ENCODE data around the gene BAIAP2L1. TPM values are rescaled to one million over a fixed set of nuclear protein-coding genes. Genes with fewer than 3 reads are reported as not detected.
A peak's percentile ranks its signal among the peaks of the same experiment; 100 is the strongest.

Gene BAIAP2L1
- total and polyA plus RNA-seq, 9 of the 15 experiments (the other 6 are each of a cell fraction or from before 2014, with no cell fraction given), result 4.2 to 29.8 (median 15.5) TPM

DNA sequence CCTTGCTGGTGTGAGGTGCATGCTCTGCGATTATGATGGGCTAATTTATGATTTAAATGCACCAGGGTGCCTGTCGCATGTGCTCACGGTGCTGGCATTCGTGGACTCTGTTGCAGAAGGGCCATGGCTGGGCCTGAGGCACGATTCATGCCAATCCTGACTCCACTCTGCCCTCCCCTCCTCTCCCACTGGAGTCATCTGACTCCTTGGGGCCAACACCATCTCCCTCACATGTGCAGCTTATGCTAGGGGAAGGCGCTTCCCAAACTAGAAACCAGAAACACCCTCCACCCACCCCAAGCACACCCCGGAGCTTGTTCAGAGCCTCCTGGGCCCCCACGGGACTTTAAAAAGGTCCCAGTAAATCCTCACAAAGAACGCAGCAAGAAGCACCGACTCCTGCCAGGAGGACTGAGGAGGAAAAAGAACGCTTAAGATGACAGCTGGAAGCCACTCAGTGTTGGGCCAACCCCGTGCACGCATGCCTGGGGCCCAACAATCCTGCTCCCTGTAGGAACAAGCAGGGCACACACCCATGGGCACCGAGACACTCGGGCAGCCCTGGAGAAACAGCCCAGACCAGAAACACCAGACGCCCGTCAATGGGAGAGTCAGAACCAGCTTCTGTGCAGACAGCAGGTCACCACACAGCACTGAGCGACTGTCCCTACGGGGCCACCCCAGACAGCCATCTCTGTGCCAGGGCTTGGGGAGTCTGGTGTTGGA lies 105.3 kb downstream of the BAIAP2L1 start:
- H3K79me2 ChIP-seq (ENCODE audit: control insufficient read depth, insufficient read depth, low read length), result no peaks in the 10 kb centered on the region
- H2AFZ ChIP-seq (ENCODE audit: low read depth, low read length), result no peak overlapping the region
- H3K4me1 ChIP-seq (replicated peaks in 1 of 2; ENCODE audit: control insufficient read depth in 2 of 2, insufficient read depth in 2 of 2, low read length in 2 of 2), result peaks cover 0 to 17% of the 10 kb centered on the region in 2 experiments; a peak in 2 of 5 replicates
- ChIA-PET CTCF (ENCODE audit: low intra/inter-chr PET ratio) (interaction anchor here (0.7 to 2.3 kb wide), 3 partner anchors 105 to 582 kb away, joined by 3 to 23 read pairs (median 4); partner anchors contain the start of genes BAIAP2L1 and TRRAP), POLR2A (interaction anchor here (0.6 kb wide), 2 partner anchors 105 to 447 kb away, joined by 3 read pairs; partner anchors contain the start of gene BAIAP2L1)
- FAIRE-seq (no peak), DNase-seq (ENCODE audit: extremely low read depth in 1 of 4, low spot score in 3 of 4) (no peak), ATAC-seq (no peak)
- H3K9me3 ChIP-seq (replicated peaks; ENCODE audit: control insufficient read depth, insufficient read depth, low read depth, low read length), result no peaks in the 10 kb centered on the region
- no peak overlapping the region for H3K9ac ChIP-seq (ENCODE audit: insufficient read depth in 1 of 2, low read depth in 2 of 2, low read length in 2 of 2)
- peaks cover 33% of the 10 kb centered on the region; the same call in 2 of the 3 replicates for H3K36me3 ChIP-seq (ENCODE audit: control insufficient read depth, insufficient read depth, low read length)
- TF ChIP-seq POLR2G (IDR thresholded peaks at IDR 0.05; ENCODE audit: low read depth, low read length) (peak; percentile 20; the same call in 1 of the 2 replicates), KDM2B (CRISPR knock-in tag; IDR thresholded peaks at IDR 0.05) (no peak)
- H3K9me1 ChIP-seq (ENCODE audit: control insufficient read depth, insufficient read depth, low read length), result no peaks in the 10 kb centered on the region
- intact Hi-C loops (cut with micrococcal nuclease) (loop anchor here (1.0 to 5.0 kb wide), 3 partner anchors 106 to 542 kb away; partner anchors contain the start of gene BAIAP2L1), in situ Hi-C loops (cut with MboI) (loop anchor here (5.0 to 10.0 kb wide), 2 partner anchors 449 to 547 kb away; no protein-coding TSS in a partner anchor)
- WGBS (ENCODE audit: insufficient coverage, low coverage, missing lambda C conversion rate), result 52% methylated on average over 19 of the region's 19 CpGs
- BruUV-seq (replicated peaks), result no TSS peak
- H3K27me3 ChIP-seq (ENCODE audit: control insufficient read depth in 2 of 2, insufficient read depth in 2 of 2, low read length in 2 of 2), result peaks cover 0 to 56% of the 10 kb centered on the region in 2 experiments; a peak in 2 of 5 replicates
- H3K4me2 ChIP-seq (ENCODE audit: insufficient read depth, low read length), result no peak overlapping the region
- H3K4me3 ChIP-seq, result no peak overlapping the region
- H4K20me1 ChIP-seq (replicated peaks; ENCODE audit: control insufficient read depth, insufficient read depth, low read length), result peaks cover 21% of the 10 kb centered on the region
- no peak overlapping the region for H3K27ac ChIP-seq (ENCODE audit: extremely low read depth, low read depth, low read length)
